DMS53 (cell line): ENCODE measurements around the gene LASP1NB.

Experiments used
- DNase-seq: peaks from one replicate; lab custom pipeline; 2025; lab: John Stamatoyannopoulos, UW

Gene LASP1NB

GRCh38 chr17:38925263-38925995, at the start of gene LASP1NB:
LASP1NB (plus strand) TSS chr17:38925614.
- no peak for DNase-seq

- DNase-seq = peak; percentile 28
Measured at GRCh38 chr17:38877130-38877851, 48.1 kb upstream of the LASP1NB start.

DNA sequence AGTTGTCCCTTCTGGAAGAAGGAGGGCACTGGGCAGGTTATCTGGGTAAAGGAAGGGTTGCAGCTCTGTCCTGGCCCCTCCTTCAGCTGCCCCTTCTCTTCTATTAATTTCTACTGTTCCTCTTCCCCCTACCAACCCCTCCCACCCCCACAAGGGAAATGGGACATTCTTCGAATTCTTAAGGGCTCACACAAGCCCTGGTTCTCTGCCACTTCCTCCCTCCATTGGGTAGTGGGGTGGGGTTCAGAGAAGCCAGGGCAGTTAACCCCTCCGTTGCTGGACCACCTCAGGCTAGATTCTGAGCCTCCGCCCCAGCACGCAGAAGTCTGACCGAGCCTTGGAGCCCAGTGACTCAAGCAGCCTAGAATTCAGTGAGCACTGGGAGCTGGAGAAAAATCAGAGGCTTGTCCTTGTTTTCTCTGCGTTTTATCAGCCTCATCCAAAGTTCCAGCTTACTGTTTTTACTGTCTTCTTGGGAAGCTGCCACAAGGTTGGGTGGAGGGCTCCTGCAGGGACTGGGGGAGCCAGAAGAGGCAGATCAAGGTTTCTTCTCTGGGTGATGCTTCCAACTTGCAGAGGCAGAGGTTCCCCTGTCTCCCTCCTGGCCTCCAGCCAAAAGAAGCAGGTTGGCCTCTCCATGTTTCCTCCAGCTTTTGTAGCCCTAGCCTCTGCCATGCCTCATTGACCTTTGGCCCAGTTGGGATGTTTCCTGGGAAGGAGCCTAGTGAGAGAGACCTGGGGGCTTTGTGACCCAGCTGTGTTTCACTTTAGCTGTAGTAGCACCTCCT, 45.3 kb upstream of the LASP1NB start:
- peak; percentile 17 for DNase-seq

DNA sequence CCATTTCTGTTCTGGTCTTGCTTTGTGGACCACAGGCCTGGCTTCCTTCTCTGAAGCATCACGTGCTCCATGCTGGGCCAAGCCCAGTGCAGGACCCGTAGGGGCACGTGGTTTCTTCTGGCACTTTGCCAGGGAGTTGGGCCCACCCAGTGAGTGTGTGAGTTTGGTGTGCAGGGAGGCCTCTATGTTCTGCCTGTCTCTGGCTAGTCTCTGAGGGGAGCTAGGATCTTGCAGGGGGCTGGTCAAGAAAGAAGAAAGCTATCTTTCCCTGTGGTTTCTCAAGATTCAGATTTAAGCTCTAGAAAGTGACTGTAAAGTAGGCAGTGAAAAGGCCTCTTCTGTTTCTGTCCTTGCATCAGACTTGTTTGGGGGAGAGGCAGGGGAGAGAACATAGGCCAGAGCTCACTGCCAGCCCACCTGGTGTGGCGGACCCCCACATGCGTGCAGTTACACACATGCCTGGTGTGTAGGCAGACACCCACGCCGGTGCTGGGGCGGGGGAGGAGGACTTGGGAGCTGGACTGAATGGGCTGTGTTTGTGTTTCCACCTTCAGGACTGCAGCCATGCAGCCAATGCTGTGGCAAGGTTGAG, 43.7 kb upstream of the LASP1NB start:
- DNase-seq = no peak

DNA sequence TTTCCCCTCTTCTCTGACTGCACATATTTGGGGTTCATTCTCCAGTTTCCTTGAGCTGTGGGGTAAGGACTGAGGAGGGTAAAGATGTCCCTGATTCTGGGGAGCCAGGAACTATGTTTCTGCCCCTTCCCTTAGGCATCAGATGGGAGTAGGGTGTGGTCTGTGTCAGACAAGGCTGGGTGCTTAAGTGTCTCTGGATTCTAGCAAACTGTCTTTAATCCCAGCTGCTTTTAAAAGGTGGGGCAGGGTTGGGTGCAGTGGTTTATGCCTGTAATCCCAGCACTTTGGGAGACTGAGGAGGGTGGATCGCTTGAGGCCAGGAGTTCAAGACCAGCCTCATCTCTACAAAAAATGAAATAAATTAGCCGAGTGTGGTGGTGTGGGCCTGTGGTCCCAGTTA, 42.5 kb upstream of the LASP1NB start:
- no peak for DNase-seq

DNA sequence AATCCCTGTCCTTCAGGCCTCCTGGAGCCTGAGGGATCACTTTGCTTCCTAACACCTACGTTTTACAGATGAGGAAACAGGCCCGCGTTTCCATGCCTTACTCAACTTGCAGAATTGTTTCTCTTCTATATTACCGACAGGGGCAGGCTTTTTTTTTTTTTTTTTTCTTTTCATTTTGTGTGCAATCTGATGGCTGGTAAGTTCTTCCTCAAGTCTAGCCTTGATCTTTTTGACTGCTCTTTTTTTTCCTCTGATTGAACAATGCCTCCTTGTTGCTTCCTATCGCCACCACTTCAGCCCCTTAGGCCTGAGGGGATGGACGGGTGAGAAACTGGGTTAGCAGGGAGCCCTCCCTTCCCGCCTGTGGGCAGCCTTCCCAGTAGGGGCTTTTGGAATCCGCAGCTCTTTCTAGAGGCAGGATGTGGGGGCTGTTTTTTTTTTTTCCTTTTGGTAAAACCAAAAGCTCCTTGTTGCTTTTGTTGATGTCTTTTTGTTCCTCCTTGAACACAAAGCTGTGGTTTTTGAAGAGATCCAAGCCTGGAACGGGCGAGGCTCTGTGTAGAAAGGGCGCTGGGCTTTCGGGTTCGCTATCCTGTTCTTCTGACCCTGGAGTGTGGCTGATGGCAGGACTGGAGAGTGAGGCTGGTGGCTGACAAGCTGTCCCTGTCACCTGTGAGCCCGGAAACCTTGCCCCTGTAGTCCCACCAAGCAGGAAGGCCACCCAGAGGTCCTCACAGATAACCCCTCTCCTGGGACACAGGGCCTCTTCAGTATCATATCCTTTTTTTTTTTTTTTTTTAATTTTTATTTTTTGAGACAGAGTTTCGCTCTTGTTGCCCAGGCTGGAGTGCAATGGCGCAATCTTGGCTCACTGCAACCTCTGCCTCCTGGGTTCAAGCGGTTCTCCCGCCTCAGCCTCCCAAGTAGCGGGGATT, 41.6 kb upstream of the LASP1NB start:
- DNase-seq = no peak

GRCh38 chr17:38885044-38885727, 40.2 kb upstream of the LASP1NB start:
- DNase-seq = no peak

DNA sequence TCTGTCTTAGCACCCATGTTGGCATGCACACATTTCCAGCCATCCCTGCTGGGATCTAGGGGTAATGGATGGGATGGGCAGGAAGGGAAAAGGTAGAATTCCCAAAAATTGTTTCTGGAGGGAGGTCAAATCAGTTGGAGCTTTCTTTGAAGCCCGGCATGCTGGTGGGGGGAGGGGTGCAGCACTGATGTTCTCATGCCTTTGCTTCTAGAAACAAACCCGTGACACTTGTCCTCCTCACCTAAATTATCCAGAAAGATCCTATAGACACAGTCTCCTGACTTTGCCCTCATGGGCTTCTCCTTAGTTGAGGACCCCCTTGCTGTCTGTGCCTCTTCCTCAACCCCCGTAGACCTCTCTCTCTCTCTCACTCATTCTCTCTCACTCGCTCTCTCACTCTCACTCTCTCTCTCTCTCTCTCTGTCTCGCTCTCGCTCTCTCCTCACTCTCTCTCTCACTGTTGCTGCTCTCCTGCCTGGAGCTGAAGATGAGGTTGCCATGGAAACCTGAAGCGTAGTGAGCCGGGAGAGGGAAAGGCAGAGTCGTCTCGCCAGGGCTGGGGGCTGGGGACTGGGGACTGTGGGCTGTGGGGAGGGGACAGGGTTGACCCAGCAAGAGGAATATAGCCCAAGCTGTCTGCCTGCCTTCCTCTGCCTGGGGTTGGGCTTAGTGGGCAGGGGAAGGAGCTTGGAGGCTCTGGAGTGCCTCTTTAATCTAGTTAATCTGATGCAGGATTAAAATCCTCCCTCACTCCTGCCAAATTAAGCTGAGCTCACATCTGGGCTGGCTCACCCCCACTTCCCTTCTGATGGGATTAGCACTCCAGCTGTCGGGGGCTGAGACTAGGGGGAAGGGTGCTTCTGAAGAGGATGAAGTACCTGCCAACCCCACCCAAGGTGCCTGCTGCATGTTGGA, 39.4 kb upstream of the LASP1NB start:
- peak; percentile 52 for DNase-seq

DNA sequence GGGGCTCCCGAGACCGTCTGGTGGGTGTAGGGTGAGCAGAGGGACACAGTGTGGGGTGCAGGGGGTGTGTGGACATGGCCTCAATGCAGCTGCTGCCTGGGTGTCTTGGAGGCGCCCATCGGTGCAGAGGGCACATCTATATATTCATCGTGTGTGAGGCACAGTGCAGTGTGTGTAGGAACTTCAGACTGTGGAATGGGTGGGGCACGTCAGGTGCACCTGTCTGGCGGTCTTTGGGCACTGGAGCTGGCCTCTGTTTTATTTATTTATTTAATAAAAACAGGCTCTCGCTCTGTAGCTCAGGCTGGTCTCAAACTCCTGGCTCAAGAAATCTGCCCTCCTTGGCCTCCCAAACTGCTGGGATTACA, 38.8 kb upstream of the LASP1NB start:
- DNase-seq = no peak

DNA sequence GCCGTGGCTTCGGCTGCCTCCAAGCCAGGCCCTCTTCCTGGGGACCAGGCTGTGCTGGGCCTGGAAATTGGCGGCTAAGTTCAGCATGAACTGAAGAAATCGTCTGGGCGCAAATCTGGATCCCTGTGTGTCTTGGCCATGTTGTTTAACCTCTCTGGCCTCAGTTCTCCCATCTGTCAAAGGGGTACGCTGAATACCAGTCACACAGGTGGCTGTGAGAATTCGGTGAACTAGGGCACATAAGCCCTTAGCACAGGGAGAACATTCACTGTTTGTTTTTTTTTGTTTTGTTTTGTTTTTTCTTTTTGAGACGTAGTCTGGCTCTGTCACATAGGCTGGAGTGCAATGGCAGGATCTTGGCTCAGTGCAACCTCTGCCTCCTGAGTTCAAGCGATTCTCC, 36.6 kb upstream of the LASP1NB start:
- DNase-seq = no peak

GRCh38 chr17:38889745-38890409, 35.5 kb upstream of the LASP1NB start:
- DNase-seq = no peak

DNA sequence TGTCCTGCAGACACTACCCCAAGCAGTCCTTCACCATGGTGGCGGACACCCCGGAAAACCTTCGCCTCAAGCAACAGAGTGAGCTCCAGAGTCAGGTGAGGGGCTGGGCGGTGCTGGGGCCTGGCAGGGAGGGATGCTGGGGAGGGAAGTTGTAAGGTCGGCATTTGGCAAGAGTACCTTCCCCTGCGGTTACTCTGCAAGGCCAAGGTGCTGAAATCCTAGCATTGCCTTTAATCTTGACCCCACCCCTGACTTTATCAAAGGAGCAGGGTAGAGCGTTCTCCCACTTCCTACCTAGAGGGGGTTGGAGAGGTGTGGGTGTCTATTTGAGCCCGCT, 35.0 kb upstream of the LASP1NB start:
- no peak for DNase-seq

GRCh38 chr17:38891441-38891840, 34.0 kb upstream of the LASP1NB start:
- DNase-seq = no peak

- DNase-seq = no peak
Measured at GRCh38 chr17:38892083-38892482, 33.3 kb upstream of the LASP1NB start.

GRCh38 chr17:38892620-38893019, 32.8 kb upstream of the LASP1NB start:
- no peak for DNase-seq

GRCh38 chr17:38893113-38893512, 32.3 kb upstream of the LASP1NB start:
- DNase-seq = no peak

DNA sequence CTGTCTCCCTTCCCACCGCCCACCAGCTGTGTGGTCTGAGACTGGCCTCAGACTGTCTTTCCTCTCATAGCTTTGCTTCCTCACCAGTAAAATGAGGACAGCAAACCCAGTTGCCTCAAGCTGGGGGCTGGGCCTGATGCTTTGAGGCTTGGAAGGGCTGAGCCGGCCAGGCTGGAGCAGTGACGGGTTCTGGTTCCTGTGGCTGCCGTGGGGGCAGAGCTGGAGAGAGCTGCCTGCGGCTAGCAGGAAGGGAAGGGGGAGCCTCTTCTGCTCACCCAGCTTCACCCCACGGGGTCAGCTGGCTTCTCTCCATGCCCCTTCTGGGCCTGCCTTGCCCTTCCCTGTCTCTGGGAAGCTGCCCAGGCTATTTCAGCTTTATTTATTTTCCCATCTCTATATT, 31.8 kb upstream of the LASP1NB start:
- no peak for DNase-seq

DNA sequence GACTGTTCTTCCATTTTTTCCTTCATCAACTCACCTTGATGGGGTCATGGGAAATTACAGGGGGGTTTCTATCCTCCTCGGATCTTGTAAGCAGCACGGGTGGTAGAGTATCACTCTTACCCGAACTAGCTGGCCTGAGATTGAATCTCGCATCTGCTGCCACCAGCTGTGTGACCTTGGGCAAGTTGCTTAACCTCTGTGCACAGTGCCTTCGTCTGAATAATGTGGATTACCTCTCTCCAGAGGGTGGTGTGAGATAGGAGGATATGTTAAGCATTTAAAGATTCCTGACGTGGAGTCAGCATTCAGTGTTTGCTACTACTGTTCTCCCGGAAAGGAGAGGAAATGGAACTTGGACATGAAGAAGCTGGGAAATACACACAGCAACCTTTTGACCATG, 31.1 kb upstream of the LASP1NB start:
- no peak for DNase-seq

DNA sequence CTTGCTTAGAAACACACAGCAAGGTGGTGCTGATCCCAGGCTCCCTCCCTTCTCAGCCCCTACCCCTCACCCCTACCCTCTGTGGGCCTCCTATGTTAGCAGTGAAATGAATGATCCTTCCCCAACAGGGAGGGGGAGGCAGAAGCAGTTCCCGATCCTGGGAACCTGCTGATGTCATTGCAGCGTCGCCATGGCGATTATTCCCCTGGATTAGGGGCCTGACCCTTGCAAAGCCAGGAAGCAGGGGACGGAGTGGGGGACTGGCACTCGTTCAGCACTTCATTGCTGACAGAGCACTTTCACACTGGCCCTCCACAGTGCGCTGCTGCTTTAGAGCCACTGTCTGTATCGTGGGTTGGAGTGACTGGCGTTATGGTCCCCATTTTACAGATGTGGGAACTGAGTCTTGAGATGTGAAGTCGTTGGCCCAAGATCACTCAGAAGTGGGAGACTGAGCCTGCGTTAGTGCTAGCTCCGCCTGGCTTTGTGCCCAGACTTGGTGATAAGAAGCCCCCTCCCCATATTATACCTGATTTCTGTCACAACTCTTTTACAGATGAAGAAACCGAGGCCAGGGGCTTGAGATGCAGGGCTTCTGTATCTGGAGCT, 29.0 kb upstream of the LASP1NB start:
- no peak for DNase-seq
